ENCODE measurements around the gene GAP43. TPM values are rescaled to one million over a fixed set of nuclear protein-coding genes. Genes with fewer than 3 reads are reported as not detected.

GAP43 gene
- total and polyA plus RNA-seq, 2 of the 13 experiments (the other 11 are each of a cell fraction or from before 2014, with no cell fraction given): not detected

- TF ChIP-seq ARID3A (IDR thresholded peaks at IDR 0.05; ENCODE audit: low read depth, low read length) (peak; percentile 39; the same call in 1 of the 2 replicates), ZMYM2 (CRISPR knock-in tag; IDR thresholded peaks at IDR 0.05) (no peak), MTA1 (CRISPR knock-in tag; IDR thresholded peaks at IDR 0.05; ENCODE audit: borderline replicate concordance) (no peak), ZNF607 (CRISPR knock-in tag; IDR thresholded peaks at IDR 0.05; ENCODE audit: borderline replicate concordance) (no peak), AHR (CRISPR knock-in tag; IDR thresholded peaks at IDR 0.05) (no peak), PATZ1 (CRISPR knock-in tag; IDR thresholded peaks at IDR 0.05) (no peak), MAFK (conservative IDR thresholded peaks at IDR 0.05 in 1 of 2, IDR thresholded peaks at IDR 0.05 in 1 of 2; ENCODE audit: low read length in 2 of 2) (no peak)
These were observed 134.9 kb downstream of the GAP43 start (continued) for GRCh38 chr3:115758076-115758763.

GRCh38 chr3:115760716-115761115 is 137.4 kb downstream of the GAP43 start:
- H4K20me1 ChIP-seq (ENCODE audit: insufficient read depth, low read length): no peaks in the 10 kb centered on the region
- H3K9me3 ChIP-seq (ENCODE audit: low read length): no peaks in the 10 kb centered on the region
- no peak overlapping the region for H3K27ac ChIP-seq (ENCODE audit: extremely low read length, insufficient read depth, low read length)
- in situ Hi-C loops (cut with HindIII; ENCODE audit: extremely low pct_ligation_motif_present, low pct_unique_long_range_greater_than_20kb): no loop called here
- no peaks in the 10 kb centered on the region for H3K36me3 ChIP-seq (replicated peaks in 1 of 2; ENCODE audit: control insufficient read depth in 1 of 2, insufficient read depth in 2 of 2, low read length in 2 of 2)
- no peak overlapping the region for H3K4me3 ChIP-seq (replicated peaks in 1 of 3; ENCODE audit: insufficient read depth in 1 of 3, low read depth in 2 of 3, low read length in 3 of 3)
- H3K4me2 ChIP-seq (ENCODE audit: low read depth, low read length): no peak overlapping the region
- 93% methylated on average over 3 of the region's 3 CpGs for WGBS (ENCODE audit: low lambda C conversion rate)
- BruUV-seq (replicated peaks): no TSS peak
- ATAC-seq: no peak
- H3K9ac ChIP-seq (ENCODE audit: insufficient read depth, low read depth, low read length): no peak overlapping the region
- H2AFZ ChIP-seq (ENCODE audit: low read length): no peak overlapping the region
- CTCF ChIA-PET (ENCODE audit: low intra/inter-chr PET ratio, low total read pairs): no interaction called here
- intact Hi-C loops (cut with micrococcal nuclease; ENCODE audit: unreplicated experiment): no loop called here
- TF ChIP-seq MXD1 (CRISPR knock-in tag; IDR thresholded peaks at IDR 0.05) (no peak), JDP2 (CRISPR knock-in tag; IDR thresholded peaks at IDR 0.05; ENCODE audit: borderline replicate concordance) (no peak), ADNP (CRISPR knock-in tag; IDR thresholded peaks at IDR 0.05) (no peak), ZFP82 (CRISPR knock-in tag; IDR thresholded peaks at IDR 0.05; ENCODE audit: borderline replicate concordance) (no peak), ZNF3 (CRISPR knock-in tag; IDR thresholded peaks at IDR 0.05) (no peak), CEBPZ (IDR thresholded peaks at IDR 0.05; ENCODE audit: low read length) (no peak)
- H3K4me1 ChIP-seq (ENCODE audit: insufficient read depth, low read length): peaks cover 11% of the 10 kb centered on the region
- no peaks in the 10 kb centered on the region for H3K79me2 ChIP-seq (ENCODE audit: insufficient read depth, low read length)
- FAIRE-seq: no peak
- DNase-seq (ENCODE audit: low spot score): no peak
- POLR2A ChIA-PET: no interaction called here
- no peaks in the 10 kb centered on the region for H3K27me3 ChIP-seq (ENCODE audit: control insufficient read depth in 1 of 2, insufficient read depth in 2 of 2, low read length in 2 of 2)
